WTC11 (cell line): ENCODE results near the gene TANC1. TPM values are rescaled to one million over a fixed set of nuclear protein-coding genes. Genes with fewer than 3 reads are reported as not detected.

Experiments
- ATAC-seq: fragments of 200-7000 bp; cut with Tn5 transposase; 2 replicates; pipeline ENCODE4 v1.10.0; 2021; ENCODE audit warnings: mild to moderate bottlenecking, moderate library complexity
- CTCF ChIA-PET: fragments of 300-600 bp; sonication (Branson Sonifier 250); formaldehyde crosslinking; loops from one replicate; lab custom pipeline; 2021; ENCODE audit warnings: antibody characterized with exemption; lab: Charles Lee
- POLR2A ChIA-PET: fragments of 350-600 bp; sonication (Branson Sonifier 250); formaldehyde crosslinking; loops from one replicate; lab custom pipeline; 2021; ENCODE audit warnings: antibody characterized with exemption; lab: Charles Lee
- DNase-seq: peaks from one replicate; pipeline ENCODE4 v3.0.0; 2021; ENCODE audit warnings: low spot score
- H3K27ac Mint-ChIP-seq: 2 replicates; pipeline ENCODE4 v1.8.0; 2021; ENCODE audit warnings: mixed read lengths
- H3K27me3 Mint-ChIP-seq: 2 replicates; pipeline ENCODE4 v1.8.0; 2021; ENCODE audit warnings: low read depth, mild to moderate bottlenecking, moderate library complexity, mixed read lengths
- H3K36me3 Mint-ChIP-seq: 2 replicates; pipeline ENCODE4 v1.8.0; 2021; ENCODE audit warnings: mixed read lengths
- H3K4me1 Mint-ChIP-seq: 2 replicates; pipeline ENCODE4 v1.8.0; 2022; ENCODE audit warnings: mixed read lengths
- H3K4me3 Mint-ChIP-seq: 2 replicates; pipeline ENCODE4 v1.8.0; 2021; ENCODE audit warnings: mild to moderate bottlenecking, moderate library complexity, mixed read lengths
- H3K9me3 Mint-ChIP-seq: 2 replicates; pipeline ENCODE4 v1.8.0; 2021; ENCODE audit warnings: mixed read lengths
- ATF1 ChIP-seq: sonication (generic); formaldehyde crosslinking; IDR thresholded peaks from 2 replicates; pipeline ENCODE4 v1.8.1; 2023; ENCODE audit warnings: mild to moderate bottlenecking, moderate library complexity, missing genetic modification reagents
- ESRRA ChIP-seq: sonication (generic); formaldehyde crosslinking; IDR thresholded peaks from 2 replicates; pipeline ENCODE4 v1.8.1; 2022; ENCODE audit warnings: mild to moderate bottlenecking, missing genetic modification reagents, borderline replicate concordance
- FOXK1 ChIP-seq: sonication (generic); formaldehyde crosslinking; IDR thresholded peaks from 2 replicates; pipeline ENCODE4 v1.8.0; 2022; ENCODE audit warnings: mild to moderate bottlenecking, moderate library complexity, missing genetic modification reagents
- NFE2L1 ChIP-seq: sonication (generic); formaldehyde crosslinking; IDR thresholded peaks from 2 replicates; pipeline ENCODE4 v1.8.1; 2023; ENCODE audit warnings: missing genetic modification reagents
- RORB ChIP-seq: fragments of 250-450 bp; sonication (Bioruptor Pico); IDR thresholded peaks from 2 replicates; pipeline ENCODE4 v1.9.0; 2021; ENCODE audit warnings: mild to moderate bottlenecking
- SMAD3 ChIP-seq: sonication (generic); formaldehyde crosslinking; IDR thresholded peaks from 2 replicates; pipeline ENCODE4 v1.8.0; 2022; ENCODE audit warnings: missing genetic modification reagents, mild to moderate bottlenecking, borderline replicate concordance
- SP1 ChIP-seq: sonication (generic); formaldehyde crosslinking; conservative IDR thresholded peaks from 2 replicates; pipeline ENCODE4 v1.8.1; 2022; ENCODE audit warnings: missing genetic modification reagents
- TCF7 ChIP-seq: sonication (generic); formaldehyde crosslinking; IDR thresholded peaks from 2 replicates; pipeline ENCODE4 v1.8.0; 2022; ENCODE audit warnings: mild to moderate bottlenecking, low read depth, missing genetic modification reagents, moderate library complexity
- ZNF121 ChIP-seq: sonication (generic); formaldehyde crosslinking; IDR thresholded peaks from 2 replicates; pipeline ENCODE4 v1.8.0; 2023; ENCODE audit warnings: missing genetic modification reagents
- total RNA-seq: library from RNA; stranded (reverse); gene quantifications from 3 replicates; pipeline ENCODE4 v1.2.3, GENCODE V29; 2021
- TF ChIP-seq, protein P1 (sequence below): sonication (generic); formaldehyde crosslinking; IDR thresholded peaks from 2 replicates; pipeline ENCODE4 v1.8.1; 2023; ENCODE audit warnings: mild to moderate bottlenecking, missing genetic modification reagents, borderline replicate concordance
- TF ChIP-seq, protein P2 (sequence below): sonication (generic); formaldehyde crosslinking; IDR thresholded peaks from 2 replicates; pipeline ENCODE4 v1.8.1; 2023; ENCODE audit warnings: mild to moderate bottlenecking, missing genetic modification reagents
- TF ChIP-seq, protein P3 (sequence below): sonication (generic); formaldehyde crosslinking; IDR thresholded peaks from 2 replicates; pipeline ENCODE4 v1.8.1; 2022; ENCODE audit warnings: mild to moderate bottlenecking, moderate library complexity, missing genetic modification reagents
- TF ChIP-seq, protein P4 (sequence below): sonication (generic); formaldehyde crosslinking; IDR thresholded peaks from 2 replicates; pipeline ENCODE4 v1.8.1; 2023; ENCODE audit warnings: mild to moderate bottlenecking, missing genetic modification reagents, moderate library complexity
- TF ChIP-seq, protein P5 (sequence below): fragments of 250-450 bp; sonication (Bioruptor Pico); IDR thresholded peaks from 2 replicates; pipeline ENCODE4 v1.9.0; 2021; ENCODE audit warnings: mild to moderate bottlenecking
- TF ChIP-seq, protein P6 (sequence below): fragments of 250-450 bp; sonication (Bioruptor Pico); conservative IDR thresholded peaks from 2 replicates; pipeline ENCODE4 v1.9.0; 2021; ENCODE audit warnings: mild to moderate bottlenecking
- TF ChIP-seq, protein P7 (sequence below): sonication (generic); formaldehyde crosslinking; conservative IDR thresholded peaks from 2 replicates; pipeline ENCODE4 v1.8.1; 2023; ENCODE audit warnings: mild to moderate bottlenecking, low read depth, missing genetic modification reagents, moderate library complexity
- TF ChIP-seq, protein P8 (sequence below): sonication (generic); formaldehyde crosslinking; IDR thresholded peaks from 2 replicates; pipeline ENCODE4 v1.8.1; 2023; ENCODE audit warnings: mild to moderate bottlenecking, missing genetic modification reagents

The TANC1 gene
- total RNA-seq, 1 experiment from 2014 or later, result 11.6 TPM

DNA sequence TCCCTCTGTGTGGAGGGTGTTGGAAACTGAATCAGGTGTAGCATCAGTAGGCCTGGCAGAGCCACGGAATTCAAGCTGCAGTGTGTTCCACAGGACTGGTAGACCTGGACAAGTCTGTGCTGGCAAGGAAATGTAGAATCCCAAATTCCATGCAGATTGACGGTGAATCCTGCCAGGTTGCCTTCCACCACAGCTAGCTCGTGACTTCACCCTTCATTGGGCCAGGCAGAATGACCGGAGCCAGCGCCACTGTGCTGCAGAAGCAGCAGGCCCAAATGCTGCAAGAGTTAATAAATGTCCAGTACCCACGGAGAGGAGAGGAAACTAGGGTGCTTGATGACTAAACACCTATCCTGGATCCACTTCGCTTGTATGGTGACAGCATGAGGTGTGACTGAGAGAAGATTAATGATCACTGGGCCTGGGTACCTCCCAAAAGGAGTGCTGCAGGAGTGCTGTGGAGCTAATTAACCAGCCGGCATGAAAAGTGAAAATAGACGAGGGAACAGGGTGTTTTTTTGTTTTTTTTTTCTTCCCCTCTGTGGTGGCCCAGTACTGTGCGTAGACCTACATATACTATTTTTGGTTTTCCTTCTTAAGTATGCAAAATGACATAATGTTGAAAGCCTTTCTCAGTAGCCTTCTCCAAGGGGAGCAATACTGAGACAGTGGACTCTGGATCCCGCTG lies 122.2 kb downstream of the TANC1 start:
- H3K36me3 Mint-ChIP-seq, result peaks cover under 1% of the 10 kb centered on the region
- CTCF ChIA-PET, result interaction anchor here (1.4 kb wide), 1 partner anchor 95 kb away, joined by 3 read pairs; no protein-coding TSS in a partner anchor
- no peak for DNase-seq
- TF ChIP-seq, protein P1, sequence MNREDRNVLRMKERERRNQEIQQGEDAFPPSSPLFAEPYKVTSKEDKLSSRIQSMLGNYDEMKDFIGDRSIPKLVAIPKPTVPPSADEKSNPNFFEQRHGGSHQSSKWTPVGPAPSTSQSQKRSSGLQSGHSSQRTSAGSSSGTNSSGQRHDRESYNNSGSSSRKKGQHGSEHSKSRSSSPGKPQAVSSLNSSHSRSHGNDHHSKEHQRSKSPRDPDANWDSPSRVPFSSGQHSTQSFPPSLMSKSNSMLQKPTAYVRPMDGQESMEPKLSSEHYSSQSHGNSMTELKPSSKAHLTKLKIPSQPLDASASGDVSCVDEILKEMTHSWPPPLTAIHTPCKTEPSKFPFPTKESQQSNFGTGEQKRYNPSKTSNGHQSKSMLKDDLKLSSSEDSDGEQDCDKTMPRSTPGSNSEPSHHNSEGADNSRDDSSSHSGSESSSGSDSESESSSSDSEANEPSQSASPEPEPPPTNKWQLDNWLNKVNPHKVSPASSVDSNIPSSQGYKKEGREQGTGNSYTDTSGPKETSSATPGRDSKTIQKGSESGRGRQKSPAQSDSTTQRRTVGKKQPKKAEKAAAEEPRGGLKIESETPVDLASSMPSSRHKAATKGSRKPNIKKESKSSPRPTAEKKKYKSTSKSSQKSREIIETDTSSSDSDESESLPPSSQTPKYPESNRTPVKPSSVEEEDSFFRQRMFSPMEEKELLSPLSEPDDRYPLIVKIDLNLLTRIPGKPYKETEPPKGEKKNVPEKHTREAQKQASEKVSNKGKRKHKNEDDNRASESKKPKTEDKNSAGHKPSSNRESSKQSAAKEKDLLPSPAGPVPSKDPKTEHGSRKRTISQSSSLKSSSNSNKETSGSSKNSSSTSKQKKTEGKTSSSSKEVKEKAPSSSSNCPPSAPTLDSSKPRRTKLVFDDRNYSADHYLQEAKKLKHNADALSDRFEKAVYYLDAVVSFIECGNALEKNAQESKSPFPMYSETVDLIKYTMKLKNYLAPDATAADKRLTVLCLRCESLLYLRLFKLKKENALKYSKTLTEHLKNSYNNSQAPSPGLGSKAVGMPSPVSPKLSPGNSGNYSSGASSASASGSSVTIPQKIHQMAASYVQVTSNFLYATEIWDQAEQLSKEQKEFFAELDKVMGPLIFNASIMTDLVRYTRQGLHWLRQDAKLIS, result no peak
- TF ChIP-seq, protein P2, sequence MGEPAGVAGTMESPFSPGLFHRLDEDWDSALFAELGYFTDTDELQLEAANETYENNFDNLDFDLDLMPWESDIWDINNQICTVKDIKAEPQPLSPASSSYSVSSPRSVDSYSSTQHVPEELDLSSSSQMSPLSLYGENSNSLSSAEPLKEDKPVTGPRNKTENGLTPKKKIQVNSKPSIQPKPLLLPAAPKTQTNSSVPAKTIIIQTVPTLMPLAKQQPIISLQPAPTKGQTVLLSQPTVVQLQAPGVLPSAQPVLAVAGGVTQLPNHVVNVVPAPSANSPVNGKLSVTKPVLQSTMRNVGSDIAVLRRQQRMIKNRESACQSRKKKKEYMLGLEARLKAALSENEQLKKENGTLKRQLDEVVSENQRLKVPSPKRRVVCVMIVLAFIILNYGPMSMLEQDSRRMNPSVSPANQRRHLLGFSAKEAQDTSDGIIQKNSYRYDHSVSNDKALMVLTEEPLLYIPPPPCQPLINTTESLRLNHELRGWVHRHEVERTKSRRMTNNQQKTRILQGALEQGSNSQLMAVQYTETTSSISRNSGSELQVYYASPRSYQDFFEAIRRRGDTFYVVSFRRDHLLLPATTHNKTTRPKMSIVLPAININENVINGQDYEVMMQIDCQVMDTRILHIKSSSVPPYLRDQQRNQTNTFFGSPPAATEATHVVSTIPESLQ (CRISPR knock-in tag), result no peak
- TF ChIP-seq, protein P3, sequence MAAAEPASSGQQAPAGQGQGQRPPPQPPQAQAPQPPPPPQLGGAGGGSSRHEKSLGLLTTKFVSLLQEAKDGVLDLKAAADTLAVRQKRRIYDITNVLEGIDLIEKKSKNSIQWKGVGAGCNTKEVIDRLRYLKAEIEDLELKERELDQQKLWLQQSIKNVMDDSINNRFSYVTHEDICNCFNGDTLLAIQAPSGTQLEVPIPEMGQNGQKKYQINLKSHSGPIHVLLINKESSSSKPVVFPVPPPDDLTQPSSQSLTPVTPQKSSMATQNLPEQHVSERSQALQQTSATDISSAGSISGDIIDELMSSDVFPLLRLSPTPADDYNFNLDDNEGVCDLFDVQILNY (CRISPR knock-in tag), result no peak
- TF ChIP-seq ZNF121 (CRISPR knock-in tag), result no peak
- TF ChIP-seq, protein P4, sequence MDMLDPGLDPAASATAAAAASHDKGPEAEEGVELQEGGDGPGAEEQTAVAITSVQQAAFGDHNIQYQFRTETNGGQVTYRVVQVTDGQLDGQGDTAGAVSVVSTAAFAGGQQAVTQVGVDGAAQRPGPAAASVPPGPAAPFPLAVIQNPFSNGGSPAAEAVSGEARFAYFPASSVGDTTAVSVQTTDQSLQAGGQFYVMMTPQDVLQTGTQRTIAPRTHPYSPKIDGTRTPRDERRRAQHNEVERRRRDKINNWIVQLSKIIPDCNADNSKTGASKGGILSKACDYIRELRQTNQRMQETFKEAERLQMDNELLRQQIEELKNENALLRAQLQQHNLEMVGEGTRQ (CRISPR knock-in tag), result no peak
- no peak for ATAC-seq
- H3K9me3 Mint-ChIP-seq, result peaks cover under 1% of the 10 kb centered on the region
- H3K4me3 Mint-ChIP-seq, result no peak overlapping the region
- no peak overlapping the region for H3K27ac Mint-ChIP-seq
- no peaks in the 10 kb centered on the region for H3K27me3 Mint-ChIP-seq
- POLR2A ChIA-PET, result interaction anchor here (0.5 kb wide), 1 partner anchor 39 kb away, joined by 3 read pairs; no protein-coding TSS in a partner anchor
- H3K4me1 Mint-ChIP-seq, result peaks cover 5% of the 10 kb centered on the region

DNA sequence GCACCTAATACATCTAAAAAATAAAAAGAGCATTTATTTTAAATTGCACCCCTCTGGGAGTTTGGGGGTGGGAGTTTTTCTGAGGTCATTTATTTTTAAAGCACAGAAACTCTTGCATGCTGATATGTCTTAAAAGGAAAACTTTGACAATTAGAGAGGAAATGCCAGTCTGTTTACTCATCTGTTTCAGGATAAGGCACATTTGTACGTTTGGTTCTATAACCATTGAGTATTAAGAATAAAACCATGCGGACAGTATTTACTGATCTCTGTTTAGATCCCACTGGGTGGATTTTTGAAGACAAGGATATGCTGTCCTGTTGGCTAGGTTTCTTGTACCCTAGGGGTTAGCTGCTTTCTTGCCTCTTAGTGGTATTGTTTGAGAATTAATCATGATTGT lies 122.9 kb downstream of the TANC1 start:
- DNase-seq, result no peak
- H3K9me3 Mint-ChIP-seq, result peaks cover 8% of the 10 kb centered on the region
- TF ChIP-seq, protein P5, sequence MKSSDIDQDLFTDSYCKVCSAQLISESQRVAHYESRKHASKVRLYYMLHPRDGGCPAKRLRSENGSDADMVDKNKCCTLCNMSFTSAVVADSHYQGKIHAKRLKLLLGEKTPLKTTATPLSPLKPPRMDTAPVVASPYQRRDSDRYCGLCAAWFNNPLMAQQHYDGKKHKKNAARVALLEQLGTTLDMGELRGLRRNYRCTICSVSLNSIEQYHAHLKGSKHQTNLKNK, result no peak
- TF ChIP-seq ESRRA (CRISPR knock-in tag) (no peak), SP1 (CRISPR knock-in tag) (no peak), FOXK1 (CRISPR knock-in tag) (no peak), TCF7 (no peak), ATF1 (CRISPR knock-in tag) (no peak), SMAD3 (CRISPR knock-in tag) (no peak), RORB (CRISPR knock-in tag) (no peak), NFE2L1 (CRISPR knock-in tag) (no peak)
- TF ChIP-seq, protein P6, sequence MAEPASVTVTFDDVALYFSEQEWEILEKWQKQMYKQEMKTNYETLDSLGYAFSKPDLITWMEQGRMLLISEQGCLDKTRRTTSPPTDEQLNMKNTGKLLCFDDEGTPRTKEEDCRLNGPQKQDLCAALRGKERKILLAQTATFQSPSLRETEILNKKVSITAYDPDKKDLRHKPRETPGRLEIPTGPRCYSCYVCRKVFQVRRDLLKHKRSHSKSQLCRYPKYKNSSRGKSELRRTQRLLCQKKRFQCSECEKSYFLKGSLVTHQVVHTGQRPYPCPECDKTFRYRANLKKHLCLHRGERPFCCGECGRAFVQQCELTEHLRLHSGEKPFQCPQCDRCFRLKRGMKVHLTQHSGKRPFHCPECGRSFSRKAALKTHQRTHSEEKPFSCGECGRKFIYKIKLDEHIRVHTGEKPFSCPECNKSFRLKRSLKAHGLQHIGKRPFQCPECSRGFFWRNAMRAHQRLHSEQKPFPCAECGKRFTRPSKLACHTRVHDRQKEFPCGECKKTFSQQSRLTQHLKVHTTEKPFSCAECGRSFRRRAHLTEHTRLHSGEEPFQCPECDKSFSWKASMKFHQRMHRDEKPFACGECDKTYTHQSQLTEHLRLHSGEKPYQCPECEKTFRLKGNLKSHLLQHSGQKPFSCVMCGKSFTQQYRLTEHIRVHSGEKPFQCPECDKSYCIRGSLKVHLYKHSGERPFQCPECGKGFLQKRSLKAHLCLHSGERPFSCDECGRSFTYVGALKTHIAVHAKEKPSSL, result no peak
- TF ChIP-seq, protein P7, sequence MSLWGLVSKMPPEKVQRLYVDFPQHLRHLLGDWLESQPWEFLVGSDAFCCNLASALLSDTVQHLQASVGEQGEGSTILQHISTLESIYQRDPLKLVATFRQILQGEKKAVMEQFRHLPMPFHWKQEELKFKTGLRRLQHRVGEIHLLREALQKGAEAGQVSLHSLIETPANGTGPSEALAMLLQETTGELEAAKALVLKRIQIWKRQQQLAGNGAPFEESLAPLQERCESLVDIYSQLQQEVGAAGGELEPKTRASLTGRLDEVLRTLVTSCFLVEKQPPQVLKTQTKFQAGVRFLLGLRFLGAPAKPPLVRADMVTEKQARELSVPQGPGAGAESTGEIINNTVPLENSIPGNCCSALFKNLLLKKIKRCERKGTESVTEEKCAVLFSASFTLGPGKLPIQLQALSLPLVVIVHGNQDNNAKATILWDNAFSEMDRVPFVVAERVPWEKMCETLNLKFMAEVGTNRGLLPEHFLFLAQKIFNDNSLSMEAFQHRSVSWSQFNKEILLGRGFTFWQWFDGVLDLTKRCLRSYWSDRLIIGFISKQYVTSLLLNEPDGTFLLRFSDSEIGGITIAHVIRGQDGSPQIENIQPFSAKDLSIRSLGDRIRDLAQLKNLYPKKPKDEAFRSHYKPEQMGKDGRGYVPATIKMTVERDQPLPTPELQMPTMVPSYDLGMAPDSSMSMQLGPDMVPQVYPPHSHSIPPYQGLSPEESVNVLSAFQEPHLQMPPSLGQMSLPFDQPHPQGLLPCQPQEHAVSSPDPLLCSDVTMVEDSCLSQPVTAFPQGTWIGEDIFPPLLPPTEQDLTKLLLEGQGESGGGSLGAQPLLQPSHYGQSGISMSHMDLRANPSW (CRISPR knock-in tag), result no peak
- TF ChIP-seq, protein P8, sequence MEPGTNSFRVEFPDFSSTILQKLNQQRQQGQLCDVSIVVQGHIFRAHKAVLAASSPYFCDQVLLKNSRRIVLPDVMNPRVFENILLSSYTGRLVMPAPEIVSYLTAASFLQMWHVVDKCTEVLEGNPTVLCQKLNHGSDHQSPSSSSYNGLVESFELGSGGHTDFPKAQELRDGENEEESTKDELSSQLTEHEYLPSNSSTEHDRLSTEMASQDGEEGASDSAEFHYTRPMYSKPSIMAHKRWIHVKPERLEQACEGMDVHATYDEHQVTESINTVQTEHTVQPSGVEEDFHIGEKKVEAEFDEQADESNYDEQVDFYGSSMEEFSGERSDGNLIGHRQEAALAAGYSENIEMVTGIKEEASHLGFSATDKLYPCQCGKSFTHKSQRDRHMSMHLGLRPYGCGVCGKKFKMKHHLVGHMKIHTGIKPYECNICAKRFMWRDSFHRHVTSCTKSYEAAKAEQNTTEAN (CRISPR knock-in tag), result no peak
- TF ChIP-seq, all 79 proteins: peak for 0
- Mint-ChIP-seq H3K27ac (no peak overlapping the region), H3K27me3 (no peaks in the 10 kb centered on the region), H3K4me3 (no peak overlapping the region), H3K4me1 (peaks cover 2% of the 10 kb centered on the region), H3K36me3 (peaks cover 8% of the 10 kb centered on the region)
- POLR2A ChIA-PET, result no interaction called here
- CTCF ChIA-PET, result no interaction called here
- ATAC-seq, result no peak
